Erythroblast (primary cell): ENCODE results near the gene SPOP.
"Not testable (repeated sequence)": the region's sequence is repeated elsewhere in the genome, so short reads cannot be mapped to it uniquely, and the experiment has no call there.

Experiments used
- DNase-seq, 2 experiments: peaks; one replicate each; lab custom pipeline; 2025; lab: John Stamatoyannopoulos, UW
- GATA1 ChIP-seq: IDR thresholded peaks from 2 replicates; pipeline ENCODE4 v1.6.1; 2011; ENCODE audit warnings: low read depth, mild to moderate bottlenecking, control low read depth, low read length, moderate library complexity
- POLR2A ChIP-seq: IDR thresholded peaks from 2 replicates; pipeline ENCODE4 v1.6.1; 2011; ENCODE audit warnings: mild to moderate bottlenecking, low read length

SPOP gene

GRCh38 chr17:49677933-49678847, at the start of gene SPOP:
SPOP (minus strand) TSS chr17:49678097; CDS start chr17:49622810, 55,287 bp downstream.
- DNase-seq, result peak; percentile 100
- peak; percentile 46 for TF ChIP-seq POLR2A
- TF ChIP-seq GATA1, result no peak

- TF ChIP-seq POLR2A (no peak), GATA1 (no peak)
- no peak for DNase-seq
Observed at GRCh38 chr17:49727380-49727779, 49.5 kb upstream of the SPOP start.

- TF ChIP-seq POLR2A (no peak), GATA1 (no peak)
- peak in 1 of 2 experiments; percentile 41 for DNase-seq
Observed at GRCh38 chr17:49725452-49726130, 47.7 kb upstream of the SPOP start.

GRCh38 chr17:49724552-49724951, 46.7 kb upstream of the SPOP start:
- not testable (repeated sequence) for DNase-seq

- TF ChIP-seq GATA1 (no peak), POLR2A (no peak)
- no peak for DNase-seq
Observed at GRCh38 chr17:49723423-49723822, 45.5 kb upstream of the SPOP start.

GRCh38 chr17:49722066-49722465, 44.2 kb upstream of the SPOP start:
- TF ChIP-seq POLR2A (no peak), GATA1 (no peak)

GRCh38 chr17:49717371-49717861, 39.5 kb upstream of the SPOP start:
- DNase-seq, result no peak
- TF ChIP-seq GATA1, result no peak
- TF ChIP-seq POLR2A, result no peak

More at GRCh38 chr17:49722066-49722465, 44.2 kb upstream of the SPOP start:
- no peak for DNase-seq

GRCh38 chr17:49716668-49717364, 38.9 kb upstream of the SPOP start:
- no peak for DNase-seq
- TF ChIP-seq GATA1, result no peak
- no peak for TF ChIP-seq POLR2A

- DNase-seq, result no peak
- no peak for TF ChIP-seq GATA1
- TF ChIP-seq POLR2A, result no peak
Observed at GRCh38 chr17:49715717-49716279, 37.9 kb upstream of the SPOP start.

- no peak for TF ChIP-seq GATA1
- no peak for TF ChIP-seq POLR2A
- DNase-seq, result no peak
Observed at GRCh38 chr17:49715216-49715615, 37.3 kb upstream of the SPOP start.

GRCh38 chr17:49708515-49709183, 30.8 kb upstream of the SPOP start:
- peak; percentile 34 for TF ChIP-seq POLR2A
- no peak for TF ChIP-seq GATA1
- DNase-seq, result peak; percentile 59 to 67

- DNase-seq, result peak; percentile 99
- TF ChIP-seq GATA1 (no peak), POLR2A (peak; percentile 58)
Observed at GRCh38 chr17:49707608-49708514, 30.0 kb upstream of the SPOP start, which contains the start of gene SLC35B1. SLC35B1 (minus strand) TSS chr17:49707964; CDS start chr17:49707833, 131 bp downstream.
